ENCODE results near the gene CEMIP2.
"Not testable (repeated sequence)": the region's sequence is repeated elsewhere in the genome, so short reads cannot be mapped to it uniquely, and the experiment has no call there.

The CEMIP2 gene

GRCh38 chr9:71719088-71719487 is 49.2 kb downstream of the CEMIP2 start:
- peaks cover 22% of the 10 kb centered on the region for H3K4me1 Mint-ChIP-seq
- no peak overlapping the region for H3K4me3 Mint-ChIP-seq
- H3K27me3 Mint-ChIP-seq: no peaks in the 10 kb centered on the region
- H3K9me3 Mint-ChIP-seq: no peaks in the 10 kb centered on the region
- H3K27ac Mint-ChIP-seq: peak overlapping the region; percentile 25
- H3K36me3 Mint-ChIP-seq: peaks cover 31% of the 10 kb centered on the region

DNA sequence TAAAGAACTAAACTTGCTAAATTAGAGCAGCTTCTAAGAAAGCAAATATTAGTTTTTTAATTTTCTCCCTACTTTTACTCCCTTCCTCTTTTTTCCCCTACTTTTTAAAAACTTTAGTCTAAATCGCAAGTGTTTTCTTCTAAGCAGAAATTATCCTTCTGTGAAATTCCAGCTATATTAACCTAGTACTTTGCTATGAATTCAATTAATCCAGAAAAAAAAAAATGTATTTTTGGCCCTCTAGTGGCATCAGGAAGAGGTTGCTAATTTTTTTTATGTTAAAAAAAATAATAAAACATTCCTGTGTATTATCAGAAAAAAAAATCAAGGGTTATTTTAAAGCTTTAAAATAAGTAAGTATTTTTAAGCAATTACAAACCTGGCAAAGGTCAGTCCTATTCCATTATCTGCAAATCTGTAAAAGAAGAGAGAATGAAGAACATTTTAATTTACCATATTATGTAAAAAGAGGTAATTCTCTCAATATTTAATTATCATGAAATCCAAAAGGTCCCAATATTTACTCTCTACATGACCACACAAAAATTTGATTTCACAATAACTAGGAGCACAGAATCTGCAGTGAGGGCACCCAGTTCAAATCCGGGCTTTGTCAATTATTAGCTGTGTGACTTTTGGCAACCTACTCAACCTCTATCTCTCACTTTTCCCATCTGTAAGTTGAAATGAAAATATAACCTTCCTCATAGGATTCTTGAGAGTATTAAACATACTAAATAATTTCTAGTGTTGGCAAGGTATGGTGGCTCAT is 52.0 kb downstream of the CEMIP2 start:
- H3K27ac Mint-ChIP-seq: no peak overlapping the region
- peaks cover 16% of the 10 kb centered on the region for H3K4me1 Mint-ChIP-seq
- no peaks in the 10 kb centered on the region for H3K9me3 Mint-ChIP-seq
- H3K27me3 Mint-ChIP-seq: no peaks in the 10 kb centered on the region
- H3K4me3 Mint-ChIP-seq: no peak overlapping the region
- H3K36me3 Mint-ChIP-seq: peaks cover 32% of the 10 kb centered on the region

DNA sequence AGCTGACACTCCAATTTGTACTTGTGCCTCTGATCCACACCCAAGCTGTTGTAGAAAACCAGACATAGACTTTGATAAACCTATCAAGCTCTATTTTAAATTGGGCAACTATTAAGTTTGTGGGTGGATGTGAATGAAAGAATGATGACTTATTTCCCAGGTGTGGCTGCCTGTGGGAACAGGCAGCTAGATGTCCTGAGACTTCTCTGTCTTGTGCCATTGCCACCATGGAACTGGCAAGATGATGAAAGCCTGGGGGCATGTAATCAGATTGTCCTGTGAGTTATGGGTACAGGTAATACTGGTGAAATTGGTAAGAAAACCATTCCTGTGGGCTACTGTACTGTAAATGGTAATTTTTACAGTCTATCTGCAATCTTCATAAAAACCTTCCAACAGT is 57.5 kb downstream of the CEMIP2 start:
- no peaks in the 10 kb centered on the region for H3K9me3 Mint-ChIP-seq
- H3K4me1 Mint-ChIP-seq: peaks cover 10% of the 10 kb centered on the region
- H3K27ac Mint-ChIP-seq: no peak overlapping the region
- H3K4me3 Mint-ChIP-seq: no peak overlapping the region
- peaks cover 33% of the 10 kb centered on the region for H3K36me3 Mint-ChIP-seq
- H3K27me3 Mint-ChIP-seq: no peaks in the 10 kb centered on the region

DNA sequence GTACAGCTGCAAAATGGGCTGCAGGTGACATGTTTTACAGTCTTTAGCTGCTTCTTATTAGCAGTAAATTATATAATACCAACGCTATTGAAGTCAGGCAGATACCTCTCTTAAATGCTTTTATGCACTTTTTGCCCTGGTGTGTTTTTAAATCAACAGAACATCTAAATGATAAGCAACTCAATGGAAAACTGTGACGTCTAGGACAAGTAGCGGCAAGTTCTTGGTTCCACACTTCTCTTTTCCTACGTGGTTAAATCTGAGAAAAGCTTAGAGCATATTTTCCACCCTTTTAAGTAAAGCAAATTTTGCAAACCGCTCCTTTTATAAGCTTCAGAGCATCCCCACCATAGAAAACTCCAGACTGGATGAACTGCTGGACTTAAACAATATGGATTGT is 58.1 kb downstream of the CEMIP2 start:
- Mint-ChIP-seq H3K4me3 (no peak overlapping the region), H3K27me3 (no peaks in the 10 kb centered on the region), H3K27ac (peak overlapping the region; percentile 47), H3K36me3 (peaks cover 33% of the 10 kb centered on the region), H3K9me3 (no peaks in the 10 kb centered on the region), H3K4me1 (peaks cover 12% of the 10 kb centered on the region)

- H3K27ac Mint-ChIP-seq: no peak overlapping the region
- H3K4me3 Mint-ChIP-seq: no peak overlapping the region
- H3K4me1 Mint-ChIP-seq: peaks cover 20% of the 10 kb centered on the region
- H3K9me3 Mint-ChIP-seq: no peaks in the 10 kb centered on the region
- H3K36me3 Mint-ChIP-seq: peaks cover 36% of the 10 kb centered on the region
- H3K27me3 Mint-ChIP-seq: no peaks in the 10 kb centered on the region
These were observed 58.9 kb downstream of the CEMIP2 start for GRCh38 chr9:71709384-71709783.

DNA sequence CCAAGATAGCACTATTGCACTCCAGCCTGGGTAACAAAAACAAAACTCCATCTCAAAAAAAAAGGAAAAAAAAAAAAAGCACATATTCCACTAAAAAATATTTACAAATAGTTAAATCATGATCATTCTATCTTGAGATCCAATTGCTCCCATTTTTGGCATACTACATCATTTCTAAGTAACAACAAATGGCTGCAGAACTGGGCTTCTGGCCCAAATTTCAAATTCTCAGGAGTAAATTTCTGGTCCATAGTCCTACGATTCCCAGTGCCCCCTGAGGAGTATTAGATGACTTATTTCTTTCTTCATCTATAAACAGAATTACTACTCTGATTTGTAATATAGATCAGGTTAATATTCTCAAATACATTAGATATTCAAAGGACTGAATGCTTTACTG is 62.1 kb downstream of the CEMIP2 start:
- H3K36me3 Mint-ChIP-seq: peaks cover 30% of the 10 kb centered on the region
- H3K4me1 Mint-ChIP-seq: peaks cover 19% of the 10 kb centered on the region
- H3K27me3 Mint-ChIP-seq: no peaks in the 10 kb centered on the region
- no peak overlapping the region for H3K27ac Mint-ChIP-seq
- no peak overlapping the region for H3K4me3 Mint-ChIP-seq
- no peaks in the 10 kb centered on the region for H3K9me3 Mint-ChIP-seq

DNA sequence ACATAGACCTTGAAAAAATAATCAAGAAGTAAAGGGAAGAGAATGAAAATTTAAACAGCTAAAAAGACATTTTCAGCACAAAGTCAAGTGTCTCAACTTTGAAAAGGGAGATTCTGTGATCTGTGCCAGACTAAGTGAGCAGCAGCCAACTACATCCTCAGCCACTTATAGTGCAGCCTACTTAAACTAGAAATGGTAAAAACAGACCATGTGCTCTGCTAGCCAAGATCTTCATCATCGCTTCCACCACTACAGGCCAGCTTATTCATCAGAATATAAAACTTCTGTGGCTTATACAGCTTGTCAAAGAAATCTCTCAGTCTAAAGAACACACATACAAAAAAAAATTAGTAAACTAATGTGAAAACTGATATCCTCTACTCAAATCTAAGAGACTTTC is 63.5 kb downstream of the CEMIP2 start:
- Mint-ChIP-seq H3K9me3 (no peaks in the 10 kb centered on the region), H3K27me3 (no peaks in the 10 kb centered on the region), H3K4me1 (peaks cover 19% of the 10 kb centered on the region), H3K27ac (peak overlapping the region; percentile 8), H3K36me3 (peaks cover 33% of the 10 kb centered on the region), H3K4me3 (no peak overlapping the region)

DNA sequence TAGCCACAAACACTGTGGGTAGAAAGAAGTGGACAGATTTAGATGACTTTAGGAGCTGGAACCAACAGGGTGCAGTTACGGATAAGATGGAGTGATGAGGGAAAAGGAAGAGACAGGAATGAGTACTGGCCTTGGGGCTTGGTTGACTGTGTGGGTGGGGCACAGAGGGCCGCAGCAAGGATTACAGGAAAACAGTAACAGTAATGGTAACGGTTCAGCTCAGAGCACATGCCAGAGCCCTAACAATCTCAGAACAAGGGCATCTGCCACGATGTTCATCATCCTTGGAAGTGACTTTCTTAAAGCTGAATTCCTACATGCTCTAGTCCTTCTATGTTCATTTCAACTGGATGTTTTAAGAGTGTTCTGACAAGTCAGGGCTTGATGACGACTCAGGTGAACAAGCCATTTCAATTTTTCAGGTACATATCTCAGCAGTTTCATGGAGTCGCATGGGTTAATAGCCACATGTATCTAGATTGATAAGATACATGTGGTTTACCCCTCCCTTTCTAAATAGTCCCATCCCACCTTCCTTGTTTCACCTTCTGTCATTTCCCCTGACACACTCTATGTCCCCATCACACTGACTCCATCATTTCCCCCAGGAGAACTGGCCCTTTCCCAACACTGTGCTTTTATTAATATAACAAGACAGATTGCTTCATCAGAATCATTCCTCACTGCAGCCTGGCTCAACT is 65.0 kb downstream of the CEMIP2 start:
- Mint-ChIP-seq H3K9me3 (no peaks in the 10 kb centered on the region), H3K36me3 (peaks cover 30% of the 10 kb centered on the region), H3K4me1 (peaks cover 20% of the 10 kb centered on the region), H3K27ac (peak overlapping the region; percentile 13), H3K27me3 (no peaks in the 10 kb centered on the region), H3K4me3 (no peak overlapping the region)

DNA sequence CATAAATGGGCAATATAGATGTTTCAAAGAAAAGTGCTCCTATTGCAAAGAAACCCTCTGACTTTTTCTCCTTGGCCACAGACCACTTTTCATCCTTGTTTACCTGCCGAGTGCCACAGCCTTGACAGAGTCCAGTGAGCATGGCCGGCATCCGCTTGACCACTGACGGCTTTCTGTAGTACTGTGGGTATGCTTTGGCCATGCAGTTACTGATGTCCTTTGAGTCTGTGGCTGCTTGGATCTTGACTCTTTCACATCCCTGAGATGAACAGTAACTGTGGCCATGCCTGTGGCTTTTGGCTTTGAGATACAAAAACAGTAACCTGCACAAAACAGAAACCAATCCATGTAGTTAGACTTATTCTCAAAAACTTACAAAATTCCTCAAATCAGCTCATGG is 70.4 kb downstream of the CEMIP2 start:
- Mint-ChIP-seq H3K9me3 (no peaks in the 10 kb centered on the region), H3K36me3 (peaks cover 25% of the 10 kb centered on the region), H3K27ac (no peak overlapping the region), H3K4me1 (peaks cover 3% of the 10 kb centered on the region), H3K27me3 (no peaks in the 10 kb centered on the region), H3K4me3 (no peak overlapping the region)

- H3K4me3 Mint-ChIP-seq: no peak overlapping the region
- no peaks in the 10 kb centered on the region for H3K9me3 Mint-ChIP-seq
- H3K27me3 Mint-ChIP-seq: no peaks in the 10 kb centered on the region
- H3K27ac Mint-ChIP-seq: no peak overlapping the region
- peaks cover 15% of the 10 kb centered on the region for H3K4me1 Mint-ChIP-seq
- peaks cover 28% of the 10 kb centered on the region for H3K36me3 Mint-ChIP-seq
These were observed 74.0 kb downstream of the CEMIP2 start for GRCh38 chr9:71694332-71694731.

DNA sequence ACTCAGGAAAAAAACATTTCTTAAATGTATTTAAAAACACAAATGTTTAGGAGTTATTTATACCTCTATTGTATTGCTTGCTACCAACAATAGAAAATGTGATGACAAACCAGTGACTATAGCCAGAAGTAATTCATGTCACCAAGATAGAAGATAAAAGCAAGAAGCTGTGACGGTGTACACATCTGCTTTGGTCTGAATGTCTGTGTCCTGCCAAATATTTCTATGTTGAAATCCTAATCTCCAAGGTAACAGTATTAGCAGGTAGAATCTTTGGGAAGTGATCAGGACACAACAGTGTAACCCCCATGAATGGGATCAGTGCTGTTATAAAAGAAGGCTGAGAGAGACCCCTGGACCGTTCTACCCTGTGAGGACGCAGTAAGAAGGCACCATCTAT is 74.7 kb downstream of the CEMIP2 start:
- peaks cover 17% of the 10 kb centered on the region for H3K4me1 Mint-ChIP-seq
- H3K27me3 Mint-ChIP-seq: no peaks in the 10 kb centered on the region
- no peak overlapping the region for H3K27ac Mint-ChIP-seq
- H3K4me3 Mint-ChIP-seq: no peak overlapping the region
- H3K36me3 Mint-ChIP-seq: peaks cover 31% of the 10 kb centered on the region
- no peaks in the 10 kb centered on the region for H3K9me3 Mint-ChIP-seq

- Mint-ChIP-seq H3K4me3 (no peak overlapping the region), H3K27ac (peak overlapping the region; percentile 14), H3K36me3 (peaks cover 32% of the 10 kb centered on the region), H3K27me3 (no peaks in the 10 kb centered on the region), H3K9me3 (no peaks in the 10 kb centered on the region), H3K4me1 (peaks cover 22% of the 10 kb centered on the region)
These were observed 76.0 kb downstream of the CEMIP2 start for GRCh38 chr9:71692337-71692736.

DNA sequence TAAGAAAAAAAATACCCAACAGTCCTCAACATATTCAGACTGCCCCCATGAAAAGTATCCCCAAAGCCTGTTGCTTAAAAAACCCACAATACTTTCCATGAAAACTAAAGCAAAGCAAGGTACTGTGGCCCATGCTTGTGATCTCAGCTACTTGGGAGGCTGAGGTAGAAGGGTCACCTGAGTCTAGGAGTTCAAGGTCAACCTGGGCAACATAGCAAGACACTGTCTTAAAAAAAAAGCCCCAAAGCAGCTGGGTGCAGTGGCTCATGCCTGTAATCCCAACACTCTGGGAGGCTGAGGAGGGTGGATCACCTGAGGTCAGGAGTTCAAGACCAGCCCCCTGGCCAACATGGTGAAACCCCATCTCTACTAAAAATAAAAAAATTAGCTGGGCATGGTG is 76.7 kb downstream of the CEMIP2 start:
- Mint-ChIP-seq H3K36me3 (peaks cover 32% of the 10 kb centered on the region), H3K4me1 (peaks cover 29% of the 10 kb centered on the region)
- not testable (repeated sequence) for H3K4me3 Mint-ChIP-seq, H3K27me3 Mint-ChIP-seq, H3K9me3 Mint-ChIP-seq, H3K27ac Mint-ChIP-seq

DNA sequence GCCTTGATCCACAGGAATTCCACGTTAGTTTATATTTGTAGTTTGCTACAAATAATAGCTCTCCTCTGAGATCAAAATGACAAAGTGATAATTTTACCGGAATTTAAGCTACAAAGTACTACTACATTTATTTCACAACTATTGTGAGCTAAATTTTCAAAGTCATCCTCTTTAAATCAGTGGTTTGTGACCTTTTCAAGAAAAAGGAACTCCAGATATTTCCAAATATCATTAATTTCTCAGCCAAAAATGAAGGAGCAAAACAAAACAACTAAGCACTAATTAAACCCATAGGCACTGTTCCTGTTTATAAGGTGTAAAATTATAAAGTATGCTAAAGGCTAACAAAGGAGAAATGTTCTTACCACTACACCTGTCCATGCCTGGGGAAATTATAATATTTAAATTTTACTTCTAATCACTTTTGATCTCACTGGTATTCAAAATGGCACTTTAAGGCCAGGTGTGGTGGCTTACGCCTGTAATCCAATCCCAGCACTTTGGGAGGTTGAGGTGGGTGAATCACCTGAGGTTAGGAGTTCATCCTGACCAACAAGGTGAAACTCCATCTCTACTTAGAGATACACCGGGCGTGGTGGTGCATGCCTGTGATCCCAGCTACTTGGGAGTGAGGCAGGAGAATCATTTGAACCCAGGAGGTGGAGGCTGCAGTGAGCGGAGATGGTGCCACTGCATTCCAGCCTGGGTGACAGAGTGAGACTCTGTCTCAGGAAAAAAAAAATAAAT is 77.5 kb downstream of the CEMIP2 start:
- no peaks in the 10 kb centered on the region for H3K27me3 Mint-ChIP-seq
- H3K4me3 Mint-ChIP-seq: no peak overlapping the region

GRCh38 chr9:71690063-71690688 is 78.1 kb downstream of the CEMIP2 start:
- no peaks in the 10 kb centered on the region for H3K27me3 Mint-ChIP-seq
- no peaks in the 10 kb centered on the region for H3K9me3 Mint-ChIP-seq
- peak overlapping the region; percentile 30 for H3K27ac Mint-ChIP-seq
- H3K4me3 Mint-ChIP-seq: no peak overlapping the region
- peaks cover 43% of the 10 kb centered on the region for H3K4me1 Mint-ChIP-seq
- H3K36me3 Mint-ChIP-seq: peaks cover 31% of the 10 kb centered on the region

More for the DNA sequence above, 77.5 kb downstream of the CEMIP2 start:
- Mint-ChIP-seq H3K27ac (peak overlapping the region; percentile 30), H3K4me1 (peaks cover 36% of the 10 kb centered on the region), H3K9me3 (no peaks in the 10 kb centered on the region), H3K36me3 (peaks cover 31% of the 10 kb centered on the region)

Data from activated naive CD4-positive, alpha-beta T cell treated with anti-CD3 and anti-CD28 coated beads, Interleukin-2, amount 50 U/mL, for 24 hours (primary cell).